ENCODE results near the gene C7orf25. TPM values are rescaled to one million over a fixed set of nuclear protein-coding genes. Genes with fewer than 3 reads are reported as not detected.

C7orf25 gene
- total and polyA plus RNA-seq, 12 donors: 2.6 to 10.4 (median 7.1) TPM

DNA sequence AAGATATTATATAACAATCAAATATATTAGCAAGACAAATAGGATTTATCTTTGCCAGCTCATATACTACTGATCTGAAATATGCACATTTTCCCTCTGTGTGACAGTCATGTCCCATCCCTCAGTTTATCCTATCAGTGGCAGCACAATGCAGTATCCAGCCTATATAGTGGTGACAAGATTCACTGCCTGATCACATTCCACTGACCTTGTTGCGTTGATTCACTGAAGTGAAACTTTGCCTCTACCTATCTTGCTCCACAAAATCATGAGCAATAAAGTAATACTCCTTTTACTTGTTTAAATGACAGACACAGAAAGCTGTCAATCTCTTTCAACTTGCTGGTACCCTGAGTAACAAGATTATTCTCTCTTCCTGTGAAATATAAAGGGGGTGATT lies 13.8 kb upstream of the C7orf25 start:
- no peak for TF ChIP-seq POLR2A (IDR thresholded peaks at IDR 0.05)
- WGBS, 4 donors: 42 to 73% (median 63%) methylated on average over 1 of the region's 1 CpG

DNA sequence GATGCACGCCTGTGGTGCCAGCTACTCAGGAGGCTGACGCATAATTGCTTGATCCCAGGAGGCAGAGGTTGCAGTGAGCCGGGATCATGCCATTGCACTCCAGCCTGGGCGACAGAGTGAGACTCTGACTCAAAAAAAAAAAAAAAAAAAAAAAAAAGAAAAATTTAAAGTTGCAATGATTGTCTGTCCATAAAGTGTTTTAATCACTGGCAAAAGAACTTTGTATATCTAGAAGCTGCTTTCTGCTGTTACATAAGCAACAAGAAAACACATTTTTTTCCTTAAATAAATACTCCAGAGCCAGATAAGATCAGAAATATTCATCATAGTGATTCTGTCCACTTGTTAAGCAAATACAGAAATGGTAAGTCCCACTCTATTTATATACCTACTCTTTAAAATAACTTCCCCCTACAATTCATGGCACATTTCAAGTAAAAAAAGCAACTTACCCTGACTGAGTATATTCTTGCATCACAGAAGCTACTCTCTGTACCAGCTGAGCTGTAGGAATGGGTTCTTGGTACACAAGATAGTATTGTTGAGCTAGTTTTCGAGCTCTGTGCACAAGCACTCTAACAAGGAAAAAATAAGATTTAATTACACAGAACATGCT lies 12.5 kb upstream of the C7orf25 start:
- H3K9me3 ChIP-seq (replicated peaks in 1 of 3): no peaks in the 10 kb centered on the region
- no peak for TF ChIP-seq POLR2A (IDR thresholded peaks at IDR 0.05)
- TF ChIP-seq, protein P1, sequence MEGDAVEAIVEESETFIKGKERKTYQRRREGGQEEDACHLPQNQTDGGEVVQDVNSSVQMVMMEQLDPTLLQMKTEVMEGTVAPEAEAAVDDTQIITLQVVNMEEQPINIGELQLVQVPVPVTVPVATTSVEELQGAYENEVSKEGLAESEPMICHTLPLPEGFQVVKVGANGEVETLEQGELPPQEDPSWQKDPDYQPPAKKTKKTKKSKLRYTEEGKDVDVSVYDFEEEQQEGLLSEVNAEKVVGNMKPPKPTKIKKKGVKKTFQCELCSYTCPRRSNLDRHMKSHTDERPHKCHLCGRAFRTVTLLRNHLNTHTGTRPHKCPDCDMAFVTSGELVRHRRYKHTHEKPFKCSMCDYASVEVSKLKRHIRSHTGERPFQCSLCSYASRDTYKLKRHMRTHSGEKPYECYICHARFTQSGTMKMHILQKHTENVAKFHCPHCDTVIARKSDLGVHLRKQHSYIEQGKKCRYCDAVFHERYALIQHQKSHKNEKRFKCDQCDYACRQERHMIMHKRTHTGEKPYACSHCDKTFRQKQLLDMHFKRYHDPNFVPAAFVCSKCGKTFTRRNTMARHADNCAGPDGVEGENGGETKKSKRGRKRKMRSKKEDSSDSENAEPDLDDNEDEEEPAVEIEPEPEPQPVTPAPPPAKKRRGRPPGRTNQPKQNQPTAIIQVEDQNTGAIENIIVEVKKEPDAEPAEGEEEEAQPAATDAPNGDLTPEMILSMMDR (IDR thresholded peaks at IDR 0.05): no peak
- 89 to 97% (median 89%) methylated on average over 5 of the region's 5 CpGs for WGBS, 4 donors
- no peak for DNase-seq
- H3K36me3 ChIP-seq (replicated peaks in 1 of 2): peaks cover 0 to 79% of the 10 kb centered on the region in 2 donors
- no peaks in the 10 kb centered on the region for H3K27me3 ChIP-seq
- intact Hi-C loops (cut with DNase I): no loop called here
- peaks cover 0 to 14% of the 10 kb centered on the region in 2 donors for H3K4me1 ChIP-seq (replicated peaks in 1 of 2)
- no peak overlapping the region for H3K27ac ChIP-seq
- H3K4me3 ChIP-seq: no peak overlapping the region

More for the DNA sequence above, 13.8 kb upstream of the C7orf25 start:
- no peaks in the 10 kb centered on the region for H3K27me3 ChIP-seq
- no peaks in the 10 kb centered on the region for H3K9me3 ChIP-seq (replicated peaks in 1 of 3)
- H3K36me3 ChIP-seq (replicated peaks in 1 of 2): peaks cover 0 to 66% of the 10 kb centered on the region in 2 donors
- intact Hi-C loops (cut with DNase I): no loop called here
- H3K27ac ChIP-seq: no peak overlapping the region
- no peak overlapping the region for H3K4me3 ChIP-seq
- H3K4me1 ChIP-seq (replicated peaks in 1 of 2): peaks cover 5 to 26% of the 10 kb centered on the region in 2 donors
- DNase-seq: no peak

DNA sequence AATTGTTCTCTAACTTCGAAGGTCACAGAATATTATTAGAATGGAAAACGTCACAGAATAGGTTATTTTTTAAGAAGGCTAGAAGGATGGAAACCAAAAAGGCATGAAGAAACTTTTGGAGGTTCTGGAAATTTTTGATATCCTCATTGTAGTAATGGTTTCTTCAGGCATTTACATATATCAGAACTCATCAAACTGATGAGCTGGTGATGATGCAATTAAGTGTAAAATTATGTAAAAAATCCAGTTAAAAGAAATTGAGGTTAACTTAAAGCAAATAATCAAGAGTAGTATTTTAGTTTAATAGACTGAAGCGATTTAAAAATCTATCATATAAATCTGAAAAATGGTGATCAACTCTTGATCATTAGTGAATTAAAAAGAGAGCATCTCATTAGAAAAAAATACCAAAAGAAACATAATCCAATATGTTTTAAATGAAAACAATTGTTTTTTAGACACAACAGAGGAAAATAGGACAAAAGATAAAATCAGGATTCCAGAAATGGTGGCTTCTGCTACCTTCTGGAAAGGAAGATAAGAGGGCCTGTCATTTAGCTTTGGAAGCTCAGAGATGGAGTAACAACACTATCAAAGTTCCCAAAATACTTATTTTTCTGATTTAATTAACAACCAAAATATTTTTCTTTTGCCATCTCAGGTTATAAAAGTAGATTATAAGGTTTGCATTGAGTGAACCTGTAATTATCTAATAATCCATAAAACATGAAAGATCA lies 10.3 kb upstream of the C7orf25 start:
- no peak overlapping the region for H3K4me3 ChIP-seq
- no peak overlapping the region for H3K27ac ChIP-seq
- TF ChIP-seq, protein P1 (IDR thresholded peaks at IDR 0.05): no peak
- no peak for TF ChIP-seq POLR2A (IDR thresholded peaks at IDR 0.05)
- no peaks in the 10 kb centered on the region for H3K4me1 ChIP-seq (replicated peaks in 1 of 2)
- intact Hi-C loops (cut with DNase I): no loop called here
- WGBS, 4 donors: 82 to 87% (median 85%) methylated on average over 3 of the region's 3 CpGs
- no peak for DNase-seq
- no peaks in the 10 kb centered on the region for H3K9me3 ChIP-seq (replicated peaks in 1 of 3)
- no peaks in the 10 kb centered on the region for H3K27me3 ChIP-seq
- H3K36me3 ChIP-seq (replicated peaks in 1 of 2): peaks cover 0 to 88% of the 10 kb centered on the region in 2 donors

DNA sequence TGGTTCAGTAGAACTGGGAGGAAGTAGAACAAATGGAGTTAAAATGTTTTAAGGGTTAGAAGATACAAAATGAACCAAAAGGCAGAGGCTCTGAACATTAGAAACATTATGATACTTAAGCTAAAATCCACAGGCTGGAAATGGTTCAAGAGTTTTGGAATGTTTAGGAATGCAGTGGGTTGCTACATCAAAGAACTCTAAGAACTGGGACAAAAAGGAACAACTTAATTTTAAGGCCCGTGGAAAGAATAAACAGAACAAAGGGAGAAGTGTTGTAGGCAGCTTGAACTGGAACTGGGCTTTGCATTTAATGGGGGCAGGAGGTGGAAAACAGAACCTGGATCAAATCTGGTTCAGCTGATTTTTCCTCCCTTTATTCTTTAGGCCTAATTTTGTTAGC lies 3.5 kb upstream of the C7orf25 start:
- Histone ChIP-seq H3K9me3 (replicated peaks in 1 of 3) (no peaks in the 10 kb centered on the region), H3K4me3 (no peak overlapping the region), H3K36me3 (replicated peaks in 1 of 2) (peaks cover 0 to 41% of the 10 kb centered on the region in 2 donors), H3K27ac (peak overlapping the region in 2 of 5 donors; percentile 0 to 81), H3K4me1 (replicated peaks in 1 of 2) (peaks cover 7 to 13% of the 10 kb centered on the region in 2 donors), H3K27me3 (no peaks in the 10 kb centered on the region)
- DNase-seq: no peak
- 30 to 53% (median 39%) methylated on average over 1 of the region's 1 CpG for WGBS, 4 donors
- intact Hi-C loops (cut with DNase I): no loop called here
- TF ChIP-seq, protein P1 (IDR thresholded peaks at IDR 0.05): no peak
- TF ChIP-seq POLR2A (IDR thresholded peaks at IDR 0.05): no peak
